ENCODE data around the gene CAPN2.
"Not testable (repeated sequence)": the region's sequence is repeated elsewhere in the genome, so short reads cannot be mapped to it uniquely, and the experiment has no call there.

Gene CAPN2

DNA sequence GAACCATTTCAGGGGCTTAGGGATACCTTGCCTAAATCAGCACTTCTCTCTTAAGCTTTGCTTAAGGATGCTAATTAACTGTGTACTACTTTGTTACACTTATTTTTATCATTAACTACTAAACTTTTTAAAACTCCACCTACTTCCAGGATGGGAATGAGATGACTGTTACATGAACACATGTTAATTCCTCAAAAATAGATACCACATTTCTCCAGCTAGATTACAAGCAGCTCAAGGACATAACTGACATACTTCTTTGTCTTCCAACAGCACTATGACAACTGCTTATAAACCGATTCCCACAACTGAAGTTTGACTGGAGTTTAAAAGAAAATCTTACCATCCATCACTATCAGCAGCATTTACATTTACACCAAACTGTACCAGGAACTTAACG, 79.7 kb downstream of the CAPN2 start:
- no peak for DNase-seq (ENCODE audit: low read depth in 2 of 2)

DNA sequence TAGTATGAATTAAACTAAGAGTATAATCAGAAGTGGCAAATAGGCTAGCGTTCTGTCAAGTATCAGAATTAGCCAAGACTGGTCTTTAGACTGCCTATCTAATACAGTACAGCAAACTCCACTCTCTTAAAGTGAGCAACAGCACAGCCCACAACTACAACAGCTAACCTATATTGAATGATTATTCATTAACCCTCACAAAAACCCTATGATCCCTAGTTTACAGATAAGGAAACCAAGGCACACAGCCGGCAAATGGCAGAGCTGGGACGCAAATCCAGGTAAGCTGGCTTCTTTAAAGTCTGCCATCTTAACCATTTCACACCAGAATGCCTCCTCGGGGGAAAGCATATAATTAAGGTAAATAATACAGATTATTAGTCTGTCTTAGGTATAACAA, 81.4 kb downstream of the CAPN2 start:
- DNase-seq (ENCODE audit: low read depth in 2 of 2) = no peak

DNA sequence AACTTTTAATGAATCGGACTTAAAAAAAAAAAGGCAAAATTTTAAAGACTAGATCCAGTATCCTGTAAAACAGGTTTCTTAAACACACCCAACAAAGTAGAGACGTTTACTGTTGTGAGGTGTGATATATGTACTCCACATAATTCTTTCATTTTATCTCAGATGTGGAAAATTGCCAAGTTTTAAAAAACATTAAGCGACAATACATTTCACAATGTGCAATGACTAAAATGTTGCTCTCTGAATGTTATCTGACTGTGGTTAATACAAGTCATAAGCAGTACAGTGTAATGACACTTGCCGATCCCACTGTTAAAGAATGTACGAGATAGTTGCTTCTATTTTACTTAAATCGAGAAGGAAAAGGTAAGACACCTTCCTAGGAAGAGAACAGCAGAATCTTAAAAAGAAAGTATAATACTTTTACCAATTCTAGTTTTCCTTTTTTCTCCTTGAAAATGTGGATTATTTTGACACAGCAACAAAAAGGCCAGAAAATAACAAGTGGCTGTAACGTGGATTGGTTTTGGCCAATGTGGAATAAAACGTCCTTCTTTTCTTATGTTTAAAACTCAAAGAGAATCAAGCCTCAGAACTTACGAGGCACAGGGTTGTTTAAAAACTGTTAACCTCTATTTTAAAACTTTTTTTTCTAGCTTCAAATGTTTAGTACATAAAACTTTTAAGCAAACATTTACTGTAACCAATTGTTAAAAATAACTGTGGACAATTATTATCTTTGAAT, 82.0 kb downstream of the CAPN2 start:
- DNase-seq (ENCODE audit: low read depth in 2 of 2) = no peak

DNA sequence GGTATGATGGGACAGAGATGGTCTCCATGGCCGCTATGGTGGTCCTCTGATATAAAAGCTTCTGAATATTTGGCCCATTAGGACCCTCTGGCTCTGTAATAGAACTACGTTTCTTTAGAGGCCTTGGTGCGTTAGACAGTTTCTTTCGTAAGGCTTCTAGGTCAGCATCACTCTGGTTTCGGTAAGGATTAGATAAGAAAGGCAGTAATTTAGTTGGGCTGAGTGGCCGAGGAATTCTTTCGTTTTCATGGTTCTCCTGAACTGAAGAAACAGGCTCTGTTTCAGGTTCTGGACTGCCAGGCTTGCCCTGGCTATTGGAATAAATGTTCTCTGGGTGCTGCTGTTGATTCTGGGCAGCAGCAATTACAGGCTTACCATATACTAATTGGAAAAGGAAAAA, 83.9 kb downstream of the CAPN2 start:
- no peak for DNase-seq (ENCODE audit: low read depth in 2 of 2)

DNA sequence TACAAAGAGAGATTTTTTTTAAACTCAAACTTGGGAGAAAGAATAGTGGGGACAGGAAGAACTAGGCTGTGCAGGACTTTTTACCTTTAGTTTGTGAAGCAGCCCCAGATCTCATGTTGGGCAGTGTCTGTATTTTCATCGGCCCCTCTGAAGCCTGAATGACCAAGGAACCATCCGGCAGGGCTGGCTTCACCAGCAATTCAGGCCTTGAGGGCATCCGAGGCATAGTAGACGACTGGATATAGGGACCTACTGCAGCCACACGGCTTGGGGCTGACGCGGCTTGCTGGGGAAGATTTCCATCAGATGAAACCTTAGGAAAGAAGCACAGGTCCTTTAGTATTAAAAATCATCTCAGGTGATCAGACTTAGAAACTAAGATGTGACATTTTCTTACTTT, 89.7 kb downstream of the CAPN2 start:
- DNase-seq (ENCODE audit: low read depth in 2 of 2) = no peak

DNA sequence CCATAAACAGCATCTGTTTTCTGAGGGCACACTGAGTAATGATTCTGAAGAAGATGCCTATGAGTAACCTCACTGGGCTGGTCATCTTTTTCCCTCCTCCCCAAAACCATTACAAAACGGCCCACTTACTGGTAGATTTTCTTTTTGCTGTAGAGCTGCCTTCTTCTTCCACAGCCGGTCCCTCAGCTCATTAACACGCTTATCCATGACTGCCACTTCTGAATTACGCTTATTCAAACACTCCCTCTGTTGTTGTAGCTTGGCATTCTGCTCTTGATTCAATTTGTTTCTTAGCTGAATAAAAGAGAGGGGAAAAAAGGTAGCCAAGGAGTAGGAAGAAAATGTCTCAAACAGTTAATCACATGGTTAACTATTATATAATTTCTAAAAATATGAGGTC, 90.3 kb downstream of the CAPN2 start:
- no peak for DNase-seq (ENCODE audit: low read depth in 2 of 2)

DNA sequence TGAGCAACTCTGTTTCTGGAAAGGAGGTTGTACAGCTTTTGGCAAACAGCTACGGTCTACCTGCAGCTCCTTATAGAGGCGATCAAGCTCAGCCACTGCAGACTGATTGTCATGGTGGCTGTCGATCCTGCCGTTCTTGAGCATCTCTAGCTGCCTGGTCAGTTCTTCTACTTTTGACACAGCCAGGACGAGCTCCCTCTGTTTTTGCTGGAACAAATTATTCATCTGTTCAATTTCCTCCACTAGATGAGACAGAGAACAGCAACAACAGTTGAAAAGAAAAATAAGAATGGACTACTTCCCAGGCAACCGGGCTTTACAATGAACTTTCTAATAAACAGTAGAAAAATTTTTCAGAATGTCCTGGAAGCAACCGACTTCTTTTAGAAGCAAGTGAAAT, 90.9 kb downstream of the CAPN2 start:
- no peak for DNase-seq (ENCODE audit: low read depth in 2 of 2)

DNA sequence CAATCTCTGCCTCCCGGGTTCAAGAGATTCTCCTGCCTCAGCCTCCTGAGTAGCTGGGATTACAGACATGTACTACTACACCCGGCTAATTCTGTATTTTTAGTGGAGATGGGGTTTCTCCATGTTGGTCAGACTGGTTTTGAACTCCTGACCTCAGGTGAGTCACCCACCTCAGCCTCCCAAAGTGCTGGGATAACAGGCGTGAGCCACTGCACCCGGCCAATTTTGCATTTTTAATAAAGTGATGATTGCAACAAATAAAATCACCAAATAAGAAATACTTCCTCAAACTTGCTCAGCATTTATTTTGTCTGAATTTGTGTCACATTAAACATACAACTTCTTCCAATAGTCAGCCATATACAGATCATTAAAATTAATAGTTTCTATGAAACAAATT, 97.6 kb downstream of the CAPN2 start:
- DNase-seq (ENCODE audit: low read depth in 2 of 2) = not testable (repeated sequence)

DNA sequence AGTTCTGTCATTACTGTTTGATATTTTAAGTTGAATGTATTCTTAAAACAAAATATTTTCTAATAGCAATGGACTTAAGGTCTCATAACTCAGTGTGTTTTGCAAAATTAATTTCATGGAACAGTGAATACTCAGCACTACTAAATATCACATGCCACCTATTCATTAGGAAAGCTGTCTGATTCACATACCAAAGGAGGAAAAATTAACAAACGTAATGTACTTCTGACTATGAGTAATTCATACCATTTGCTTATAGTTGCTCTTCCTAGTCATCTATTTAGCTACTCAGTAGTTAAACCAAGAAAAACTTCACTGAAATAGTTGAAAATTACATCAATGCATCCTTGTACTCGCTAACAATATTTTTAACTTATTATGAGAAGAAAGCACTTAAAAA, 98.2 kb downstream of the CAPN2 start:
- DNase-seq (ENCODE audit: low read depth in 2 of 2) = no peak

DNA sequence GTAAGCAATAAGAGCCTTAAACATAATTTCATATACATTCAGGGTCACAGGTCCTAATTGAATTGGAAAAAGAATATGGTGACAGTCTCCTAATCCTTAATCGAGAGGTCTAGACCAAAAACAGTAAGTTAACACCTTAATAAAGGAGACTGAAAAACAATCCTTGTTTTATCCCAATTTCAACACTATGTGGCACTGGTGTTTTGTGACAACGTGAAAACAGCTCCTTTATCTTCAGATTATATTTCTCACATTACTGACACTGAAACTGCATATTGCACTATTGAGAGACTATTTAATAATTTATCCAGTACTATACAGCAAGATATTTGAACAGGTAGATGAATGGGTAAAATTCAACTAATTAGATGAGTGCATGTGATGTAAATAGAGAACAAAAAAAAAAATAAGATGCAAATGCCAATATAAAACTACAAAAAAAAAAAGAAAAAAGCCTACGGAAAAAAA, 99.3 kb downstream of the CAPN2 start:
- DNase-seq (ENCODE audit: low read depth in 2 of 2) = no peak

DNA sequence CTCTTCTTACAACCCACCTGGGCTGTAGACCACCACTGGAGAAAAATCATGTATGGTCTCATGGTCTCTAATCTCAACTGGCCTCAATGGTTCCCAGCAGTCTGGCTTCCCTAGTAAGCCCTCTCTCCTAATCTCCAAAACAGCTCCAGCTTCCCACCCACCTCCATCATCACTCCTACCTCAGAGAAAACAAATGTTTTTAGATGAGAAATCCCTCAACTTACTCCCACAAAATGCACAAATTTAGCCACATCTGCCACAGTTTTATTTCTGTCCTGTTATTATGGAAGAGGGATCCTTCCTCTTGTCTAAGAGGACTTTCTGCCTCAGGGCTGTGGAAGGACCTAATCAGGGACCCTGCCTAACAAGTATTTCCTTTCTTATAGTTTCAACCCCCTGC, 101.3 kb downstream of the CAPN2 start:
- no peak for DNase-seq (ENCODE audit: low read depth in 2 of 2)

DNA sequence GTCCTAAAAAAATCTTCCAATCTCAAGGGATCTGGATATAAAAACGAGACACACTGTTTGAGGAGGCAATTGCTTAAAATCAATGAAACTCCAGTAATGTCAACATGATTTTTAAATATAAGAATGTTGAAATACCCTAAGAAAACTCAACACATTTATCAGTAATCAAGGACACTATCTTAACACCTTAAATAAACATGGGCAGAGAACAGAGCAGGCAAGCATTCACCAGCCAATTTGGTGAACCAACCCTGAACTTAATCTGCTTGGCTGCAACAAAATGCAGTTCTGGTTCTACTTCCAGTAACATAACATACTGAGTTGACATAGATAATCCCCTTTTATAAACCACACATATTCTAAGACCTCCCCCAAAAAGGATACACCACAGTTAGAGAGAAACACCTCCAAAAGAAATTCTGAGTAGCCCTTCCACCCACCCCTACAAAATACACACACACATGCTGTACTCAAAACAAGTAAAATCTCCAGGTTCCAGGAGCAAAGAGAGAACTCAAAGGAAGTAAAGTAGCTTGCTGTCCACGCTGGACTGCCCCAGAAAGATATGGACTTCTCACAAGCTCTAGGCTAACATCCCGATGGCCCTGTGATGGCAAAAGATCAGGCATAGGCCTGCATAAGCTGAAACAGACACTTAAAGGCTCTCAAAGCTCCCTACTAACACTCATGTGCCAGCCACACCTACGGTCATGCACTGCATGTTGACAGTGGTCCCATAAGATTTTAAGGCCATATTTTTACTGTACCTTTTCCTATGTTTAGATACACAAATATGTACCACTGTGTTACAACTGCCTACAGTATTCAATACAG, 102.9 kb downstream of the CAPN2 start:
- no peak for DNase-seq (ENCODE audit: low read depth in 2 of 2)

DNA sequence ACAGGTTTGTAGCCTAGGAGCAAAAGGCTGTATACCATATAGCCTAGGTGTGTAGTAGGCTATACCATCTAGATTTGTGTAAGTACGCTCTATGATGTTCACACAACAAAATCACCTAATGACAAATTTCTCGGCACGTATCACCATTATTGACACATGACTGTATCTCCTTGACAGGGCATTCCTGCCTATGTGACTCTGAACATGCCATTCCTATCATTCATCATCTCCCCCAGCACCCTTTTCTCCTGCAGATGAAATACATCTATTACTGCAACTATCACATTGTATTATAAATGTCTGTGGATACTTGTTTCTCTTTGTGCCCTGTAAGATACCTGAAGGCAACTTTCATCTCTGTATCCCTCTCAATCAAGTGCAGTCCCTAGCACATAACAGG, 103.5 kb downstream of the CAPN2 start:
- DNase-seq (ENCODE audit: low read depth in 2 of 2) = no peak

DNA sequence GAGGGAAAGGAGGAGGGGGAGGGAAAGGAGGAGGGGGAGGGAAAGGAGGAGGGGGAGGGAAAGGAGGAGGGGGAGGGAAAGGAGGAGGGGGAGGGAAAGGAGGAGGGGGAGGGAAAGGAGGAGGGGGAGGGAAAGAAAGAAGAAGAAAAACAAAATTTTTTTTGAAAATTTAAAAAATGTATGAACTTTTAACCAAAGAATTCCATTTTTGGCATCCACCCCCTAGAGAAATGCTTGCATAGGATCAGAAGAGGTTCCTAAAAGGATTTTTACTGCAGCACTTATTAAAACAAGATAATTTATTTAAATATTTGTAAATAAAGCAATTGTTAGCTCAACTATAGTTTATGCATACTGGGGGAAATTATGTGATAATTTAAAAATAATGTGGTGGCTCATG, 104.9 kb downstream of the CAPN2 start:
- DNase-seq (ENCODE audit: low read depth in 2 of 2) = not testable (repeated sequence)

DNA sequence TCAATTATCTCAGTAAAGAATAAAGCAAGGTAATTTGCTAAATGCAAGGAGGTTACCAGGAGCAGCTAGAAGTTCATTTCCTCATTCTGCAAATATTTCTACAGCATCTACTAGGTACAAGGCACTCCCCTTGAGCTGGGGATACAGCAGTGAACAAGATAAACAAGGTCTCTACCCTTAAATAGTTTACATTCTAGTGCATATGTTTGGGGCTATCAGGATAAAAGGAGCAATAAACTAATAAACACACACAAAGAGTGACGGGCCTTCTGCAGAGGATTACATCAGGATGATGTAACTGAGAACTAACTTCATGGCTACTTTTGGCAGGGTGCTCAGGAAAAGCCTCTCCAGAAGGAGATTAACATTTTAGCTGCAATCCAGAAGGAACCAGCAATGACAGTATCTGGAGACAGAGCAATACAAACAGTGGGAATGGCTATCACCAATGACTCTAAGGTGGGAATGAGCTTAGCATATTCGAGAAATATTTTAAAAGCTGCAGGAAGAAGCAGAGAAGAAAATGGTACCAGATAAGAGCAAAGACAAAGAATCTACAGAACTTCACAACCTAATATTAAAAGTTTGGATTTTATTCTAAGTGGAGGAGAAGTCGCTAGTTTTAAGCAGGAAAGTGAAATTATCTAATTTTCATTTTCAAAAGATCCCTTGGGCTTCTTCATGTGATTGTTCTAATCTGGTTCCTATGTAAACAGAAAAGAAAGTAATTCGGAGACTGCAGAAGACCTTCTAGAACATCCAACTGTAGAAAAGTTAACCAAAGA, 107.6 kb downstream of the CAPN2 start:
- no peak for DNase-seq (ENCODE audit: low read depth in 2 of 2)

DNA sequence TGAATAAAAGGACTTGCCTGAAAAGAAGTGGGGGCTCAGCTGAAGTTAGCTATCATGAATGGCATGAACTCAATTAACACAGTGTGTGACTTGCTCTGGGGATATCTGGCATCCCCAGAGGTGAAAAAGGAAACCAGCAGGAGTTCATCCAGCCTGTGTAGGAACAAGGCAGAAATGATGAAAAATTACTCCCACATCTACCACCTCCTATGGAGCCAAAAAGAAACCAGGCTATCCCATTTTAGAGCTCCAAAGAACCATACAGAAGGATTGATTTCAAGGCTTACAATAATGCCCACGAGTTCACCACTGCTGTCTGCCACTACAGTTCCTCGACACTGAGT, 108.1 kb downstream of the CAPN2 start:
- no peak for DNase-seq (ENCODE audit: low read depth in 2 of 2)

DNA sequence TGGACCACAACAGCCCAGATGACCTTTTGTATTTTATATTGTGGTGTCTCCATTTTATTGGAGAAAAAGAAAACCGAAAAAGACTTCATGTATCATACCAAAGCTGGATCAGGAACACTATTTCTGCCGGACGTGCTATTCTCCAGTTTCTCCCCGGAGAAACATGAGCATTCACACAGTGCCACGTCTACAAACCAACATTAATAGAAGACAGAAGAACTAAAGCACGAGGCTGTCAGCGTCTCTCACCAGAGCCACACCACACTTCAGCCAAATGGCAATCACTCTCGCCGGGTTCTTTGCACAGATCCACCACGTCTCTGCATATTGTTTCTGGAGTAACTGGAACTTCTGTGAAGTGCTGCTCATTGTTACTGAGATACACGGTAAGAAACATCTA, 108.6 kb downstream of the CAPN2 start:
- DNase-seq (ENCODE audit: low read depth in 2 of 2) = no peak

DNA sequence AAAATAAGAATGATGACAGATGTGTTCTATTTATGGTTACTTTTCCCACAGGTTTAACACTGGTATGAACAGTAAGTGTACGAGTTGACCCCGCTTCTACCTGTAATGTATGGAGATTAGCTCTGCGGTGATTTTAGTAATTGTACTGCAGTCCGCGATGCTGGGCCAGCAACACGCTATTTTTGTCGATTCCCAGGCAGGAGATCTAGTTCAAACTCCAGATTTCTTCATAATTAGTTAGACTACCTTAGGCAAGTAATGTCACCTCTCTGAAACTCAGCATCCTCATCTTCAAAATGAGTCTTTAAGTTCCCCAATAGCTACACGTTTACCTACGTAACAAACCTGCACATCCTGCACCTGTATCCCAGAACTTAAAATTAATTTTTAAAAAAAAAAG, 111.9 kb downstream of the CAPN2 start:
- DNase-seq (ENCODE audit: low read depth in 2 of 2) = no peak

DNA sequence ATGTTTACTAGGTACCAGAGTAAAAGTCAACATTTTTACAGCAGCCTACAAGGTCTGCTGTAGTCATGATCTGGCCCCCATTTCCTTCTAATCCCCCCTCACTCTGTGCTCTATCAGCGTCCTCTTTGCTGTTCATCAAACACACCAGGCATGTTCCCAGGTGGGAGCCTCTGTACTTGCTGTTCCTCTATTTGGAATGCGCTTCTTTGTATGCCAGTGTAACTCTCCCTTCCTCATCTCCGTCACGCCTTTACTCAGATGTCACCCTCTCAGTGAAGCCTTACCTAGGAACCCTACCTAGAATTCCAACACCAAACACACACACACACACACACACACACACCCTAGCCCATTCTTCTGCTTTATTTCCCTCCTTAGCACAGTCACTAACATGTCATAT, 112.4 kb downstream of the CAPN2 start:
- DNase-seq (ENCODE audit: low read depth in 2 of 2) = no peak

Data from stimulated activated CD4-positive, alpha-beta T cell treated with anti-CD3 and anti-CD28 coated beads, Interleukin-1b, Interleukin-23, amount 100 ng/mL, for 4 hours (primary cell).